Epithelial cell of proximal tubule (primary cell): ENCODE results near the gene CLPSL1. TPM values are rescaled to one million over a fixed set of nuclear protein-coding genes. Genes with fewer than 3 reads are reported as not detected.
A peak's percentile ranks its signal among the peaks of the same experiment; 100 is the strongest.

Experiments
- DNase-seq: peaks from one replicate; pipeline ENCODE4 v3.0.0-alpha.2; 2011; ENCODE audit warnings: low read depth
- H3K4me3 ChIP-seq: 2 replicates; pipeline ENCODE4 v1.5.1; 2011; ENCODE audit warnings: low read depth, mild to moderate bottlenecking, low read length
- CTCF ChIP-seq: conservative IDR thresholded peaks from 2 replicates; pipeline ENCODE4 v1.5.1; 2012; ENCODE audit warnings: low read depth, mild to moderate bottlenecking, low read length
- total RNA-seq: library from RNA; depleted of rRNA; stranded (reverse); fragments of >200 nt; gene quantifications from 2 replicates; pipeline ENCODE4 v1.2.3, GENCODE V29; 2015

Gene CLPSL1
- total RNA-seq, 1 donor from 2014 or later, result not detected

- no peak for TF ChIP-seq CTCF
- DNase-seq, result no peak
Measured at GRCh38 chr6:35776364-35777215, 4.2 kb upstream of the CLPSL1 start, which contains the start of gene CLPSL2. TSS of gene CLPSL2 (plus strand) at chr6:35776598. CDS start at chr6:35776619, 21 bp downstream.

GRCh38 chr6:35777356-35778102, 3.3 kb upstream of the CLPSL1 start:
- no peak for TF ChIP-seq CTCF
- no peak for DNase-seq
- H3K4me3 ChIP-seq, result no peak overlapping the region

More at GRCh38 chr6:35776364-35777215, 4.2 kb upstream of the CLPSL1 start, which contains the start of gene CLPSL2:
- peak within 1 kb of the TSS; percentile 57 for H3K4me3 ChIP-seq

GRCh38 chr6:35778437-35778836, 2.4 kb upstream of the CLPSL1 start:
- DNase-seq, result no peak
- TF ChIP-seq CTCF, result no peak
- H3K4me3 ChIP-seq, result no peak overlapping the region

- no peak for DNase-seq
- H3K4me3 ChIP-seq, result no peak overlapping the region
- TF ChIP-seq CTCF, result no peak
Measured at GRCh38 chr6:35781290-35781689, 471 bp downstream of the CLPSL1 start.

GRCh38 chr6:35782424-35782823, 1.6 kb downstream of the CLPSL1 start:
- DNase-seq, result no peak
- H3K4me3 ChIP-seq, result no peak overlapping the region
- no peak for TF ChIP-seq CTCF

GRCh38 chr6:35784200-35784599, 3.4 kb downstream of the CLPSL1 start:
- DNase-seq, result no peak
- H3K4me3 ChIP-seq, result no peak overlapping the region
- no peak for TF ChIP-seq CTCF
